ENCODE data around the gene DPH6.

DNA sequence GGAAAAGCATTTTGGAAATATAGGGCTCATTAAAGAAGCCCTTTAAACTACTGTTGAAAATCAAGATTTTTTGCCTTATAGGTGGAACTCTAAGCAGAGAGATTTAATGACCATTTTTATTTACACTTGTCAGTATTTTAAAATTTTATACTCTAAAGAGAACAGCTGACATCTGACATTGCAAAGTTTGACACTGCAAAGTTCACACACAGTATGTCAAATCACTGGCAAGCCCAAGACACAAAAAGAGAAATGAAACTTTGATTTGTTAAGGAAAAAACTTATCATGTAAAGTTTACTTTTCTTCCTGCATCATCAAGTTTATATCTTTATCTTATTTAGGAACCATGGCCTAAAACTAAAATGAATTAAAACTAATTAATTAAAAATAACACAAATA lies 40.2 kb downstream of the DPH6 start:
- TF ChIP-seq, protein P1, sequence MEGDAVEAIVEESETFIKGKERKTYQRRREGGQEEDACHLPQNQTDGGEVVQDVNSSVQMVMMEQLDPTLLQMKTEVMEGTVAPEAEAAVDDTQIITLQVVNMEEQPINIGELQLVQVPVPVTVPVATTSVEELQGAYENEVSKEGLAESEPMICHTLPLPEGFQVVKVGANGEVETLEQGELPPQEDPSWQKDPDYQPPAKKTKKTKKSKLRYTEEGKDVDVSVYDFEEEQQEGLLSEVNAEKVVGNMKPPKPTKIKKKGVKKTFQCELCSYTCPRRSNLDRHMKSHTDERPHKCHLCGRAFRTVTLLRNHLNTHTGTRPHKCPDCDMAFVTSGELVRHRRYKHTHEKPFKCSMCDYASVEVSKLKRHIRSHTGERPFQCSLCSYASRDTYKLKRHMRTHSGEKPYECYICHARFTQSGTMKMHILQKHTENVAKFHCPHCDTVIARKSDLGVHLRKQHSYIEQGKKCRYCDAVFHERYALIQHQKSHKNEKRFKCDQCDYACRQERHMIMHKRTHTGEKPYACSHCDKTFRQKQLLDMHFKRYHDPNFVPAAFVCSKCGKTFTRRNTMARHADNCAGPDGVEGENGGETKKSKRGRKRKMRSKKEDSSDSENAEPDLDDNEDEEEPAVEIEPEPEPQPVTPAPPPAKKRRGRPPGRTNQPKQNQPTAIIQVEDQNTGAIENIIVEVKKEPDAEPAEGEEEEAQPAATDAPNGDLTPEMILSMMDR (IDR thresholded peaks at IDR 0.05): no peak
- TF ChIP-seq POLR2A (IDR thresholded peaks at IDR 0.05): no peak

Data from thyroid gland (tissue), 4 donors.